GM12878 (cell line): ENCODE results near the gene MYO7B. TPM values are rescaled to one million over a fixed set of nuclear protein-coding genes. Genes with fewer than 3 reads are reported as not detected.

ENCODE experiments used
- ATAC-seq: fragments of 200-7000 bp; cut with Tn5 transposase; 3 replicates; pipeline ENCODE4 v1.9.1; 2020; ENCODE audit warnings: mild to moderate bottlenecking, moderate library complexity
- BruUV-seq: library from RNA; stranded (reverse); fragments of 400-500 nt; replicated peaks from 2 replicates; lab custom pipeline; 2021; lab: Mats Ljungman, UMichigan
- CTCF ChIA-PET: fragments of 300-600 bp; sonication (Branson Sonifier 250); formaldehyde crosslinking; extraction: SDS; loops from one replicate; lab custom pipeline; 2021; ENCODE audit warnings: inconsistent platforms; lab: Yijun Ruan, JAX
- POLR2A ChIA-PET: fragments of 350-600 bp; formaldehyde crosslinking; extraction: SDS; loops from one replicate; lab custom pipeline; 2021; ENCODE audit warnings: inconsistent platforms; lab: Charles Lee
- RAD21 ChIA-PET: fragments of 300-600 bp; sonication (Branson Sonifier 250); formaldehyde crosslinking; loops from one replicate; lab custom pipeline; 2023; ENCODE audit warnings: antibody characterized with exemption; ENCODE audit not compliant: unreplicated experiment; lab: Charles Lee
- SMC1A ChIA-PET: fragments of 300-600 bp; sonication (Branson Sonifier 250); formaldehyde crosslinking; loops from one replicate; lab custom pipeline; 2023; ENCODE audit not compliant: unreplicated experiment, uncharacterized antibody; lab: Charles Lee
- DNase-seq: peaks from one replicate; pipeline ENCODE4 v3.0.0-alpha.2; 2011; ENCODE audit warnings: low read depth, low spot score
- FAIRE-seq: peaks from 3 replicates; lab custom pipeline; 2011; peaks lifted over from hg19 to GRCh38; lab: Jason Lieb, UNC
- H2AFZ ChIP-seq: 2 replicates; pipeline ENCODE4 v1.6.0; 2011; ENCODE audit warnings: low read depth, low read length, control low read depth; ENCODE audit not compliant: control insufficient read depth
- H3K27ac ChIP-seq: 2 replicates; pipeline ENCODE4 v1.5.1; 2011; ENCODE audit warnings: control low read depth; ENCODE audit not compliant: control insufficient read depth, insufficient read depth
- H3K27me3 ChIP-seq, 2 experiments: replicated peaks in 1 of 2; 2 replicates each; pipeline versions ENCODE4 v1.6.0 to v1.6.1; 2011; ENCODE audit warnings: low read length in 1 of 2; ENCODE audit not compliant: control insufficient read depth in 2 of 2, insufficient read depth in 2 of 2
- H3K36me3 ChIP-seq, 2 experiments: 2 replicates each; pipeline ENCODE4 v1.5.1; 2011; ENCODE audit warnings: low read length in 1 of 2; ENCODE audit not compliant: control insufficient read depth in 2 of 2, insufficient read depth in 2 of 2
- H3K4me1 ChIP-seq: 2 replicates; pipeline ENCODE4 v1.6.1; 2011; ENCODE audit warnings: mild to moderate bottlenecking, low read length, moderate library complexity, mixed read lengths; ENCODE audit not compliant: control insufficient read depth, insufficient read depth
- H3K4me2 ChIP-seq: 2 replicates; pipeline ENCODE4 v1.6.0; 2011; ENCODE audit warnings: control low read depth; ENCODE audit not compliant: control insufficient read depth, insufficient read depth
- H3K4me3 ChIP-seq: fragments of 200-600 bp; sonication (generic); 2 replicates; pipeline ENCODE4 v1.5.1; 2016
- H3K79me2 ChIP-seq: 2 replicates; pipeline ENCODE4 v1.6.0; 2011; ENCODE audit warnings: low read length; ENCODE audit not compliant: control insufficient read depth, insufficient read depth
- H3K9ac ChIP-seq: 2 replicates; pipeline ENCODE4 v1.8.0; 2011; ENCODE audit warnings: low read length, control low read depth, mixed read lengths; ENCODE audit not compliant: control insufficient read depth, insufficient read depth
- H3K9me3 ChIP-seq: replicated peaks from 3 replicates; pipeline ENCODE4 v1.5.1; 2011; ENCODE audit warnings: mild to moderate bottlenecking, low read length; ENCODE audit not compliant: control insufficient read depth, insufficient read depth
- H4K20me1 ChIP-seq: 2 replicates; pipeline ENCODE4 v1.6.0; 2011; ENCODE audit not compliant: control insufficient read depth, insufficient read depth
- BHLHE40 ChIP-seq, 2 experiments: fragments of 450-650 bp in 1 of 2; IDR thresholded peaks; 2 replicates each; pipeline ENCODE4 v1.6.1; 2011 to 2017; ENCODE audit warnings: low read depth in 2 of 2, borderline replicate concordance in 1 of 2, improper control_type of control experiment in 1 of 2, low read length in 1 of 2, mild to moderate bottlenecking in 1 of 2
- BMI1 ChIP-seq: fragments of 450-650 bp; IDR thresholded peaks from 2 replicates; pipeline ENCODE4 v1.6.1; 2016; ENCODE audit warnings: mild to moderate bottlenecking, moderate library complexity, borderline replicate concordance
- CHD1 ChIP-seq: IDR thresholded peaks from 2 replicates; pipeline ENCODE4 v1.6.1; 2012; ENCODE audit warnings: low read depth, low read length, improper control_type of control experiment
- E4F1 ChIP-seq: fragments of 450-650 bp; IDR thresholded peaks from 2 replicates; pipeline ENCODE4 v1.6.1; 2018; ENCODE audit warnings: borderline replicate concordance, mild to moderate bottlenecking; ENCODE audit not compliant: partially characterized antibody
- HCFC1 ChIP-seq: fragments of 150-350 bp; IDR thresholded peaks from 2 replicates; pipeline ENCODE4 v1.6.1; 2014; ENCODE audit warnings: low read length
- HDGF ChIP-seq: fragments of 450-650 bp; IDR thresholded peaks from 2 replicates; pipeline ENCODE4 v1.6.1; 2016; ENCODE audit warnings: antibody characterized with exemption
- IKZF1 ChIP-seq: fragments of 450-650 bp; conservative IDR thresholded peaks from 2 replicates; pipeline ENCODE4 v1.6.1; 2017; ENCODE audit warnings: antibody characterized with exemption, mild to moderate bottlenecking
- MLLT1 ChIP-seq: fragments of 450-650 bp; IDR thresholded peaks from 2 replicates; pipeline ENCODE4 v1.6.1; 2016; ENCODE audit warnings: mild to moderate bottlenecking
- NR2C1 ChIP-seq: fragments of 450-650 bp; IDR thresholded peaks from 2 replicates; pipeline ENCODE4 v1.6.1; 2017; ENCODE audit warnings: antibody characterized with exemption, mild to moderate bottlenecking, moderate library complexity
- POLR2A ChIP-seq: IDR thresholded peaks from 2 replicates; pipeline ENCODE4 v1.6.1; 2011; ENCODE audit warnings: low read depth, mild to moderate bottlenecking, low read length
- RELA ChIP-seq: fragments of 450-650 bp; IDR thresholded peaks from 2 replicates; pipeline ENCODE4 v1.8.0; 2014; ENCODE audit warnings: borderline replicate concordance; ENCODE audit not compliant: partially characterized antibody
- SIN3A ChIP-seq: IDR thresholded peaks from 2 replicates; pipeline ENCODE4 v1.6.1; 2012; ENCODE audit warnings: low read depth, low read length, improper control_type of control experiment
- SMC3 ChIP-seq: IDR thresholded peaks from 2 replicates; pipeline ENCODE4 v1.6.1; 2011; ENCODE audit warnings: low read length, improper control_type of control experiment, borderline replicate concordance
- TCF12 ChIP-seq: IDR thresholded peaks from 2 replicates; pipeline ENCODE4 v1.6.1; 2011; ENCODE audit warnings: low read depth, mild to moderate bottlenecking, low read length
- TCF7 ChIP-seq: IDR thresholded peaks from 2 replicates; pipeline ENCODE4 v1.6.1; 2014; ENCODE audit warnings: antibody characterized with exemption, borderline replicate concordance
- WGBS: methylation state at CpG from one replicate; pipeline ENCODE4 v1.1.6; 2016; ENCODE audit warnings: low lambda C conversion rate; ENCODE audit not compliant: insufficient replicate concordance, insufficient coverage; ENCODE audit errors: missing lambda C conversion rate; 5-methylcytosine and 5-hydroxymethylcytosine counted together
- in situ Hi-C: fragments of 300-500 bp; cut with MboI; formaldehyde crosslinking; loops from 9 replicates; pipeline ENCODE4 v1.14.3; 2018; ENCODE audit warnings: mixed read lengths
- intact Hi-C: fragments of 100-400 bp; cut with micrococcal nuclease; formaldehyde crosslinking; loops from one replicate; pipeline ENCODE4 v1.14.2; 2022; ENCODE audit not compliant: unreplicated experiment
- polyA plus RNA-seq, 11 experiments: library from polyadenylated mRNA; depleted of rRNA in 4 of 11; unstranded in 6 of 11; stranded (reverse) in 5 of 11; fragments of >200 nt; fragmentation: Nextera tagmentation in 4 of 11; fragmentation: Illumina TruSeq in 1 of 11; extraction: Ambion mirVana in 4 of 11; extraction: Trizol in 1 of 11; gene quantifications; 1 replicate in 1 of 11; 2 replicates in 10 of 11; pipeline versions ENCODE4 v1.2.1 to v1.2.3, GENCODE V29; 2011 to 2016; ENCODE audit warnings: inconsistent platforms in 2 of 11, missing spikeins in 2 of 11, low read depth in 1 of 11
- total RNA-seq, 4 experiments: library from RNA; depleted of rRNA in 3 of 4; stranded (reverse); fragments of >200 nt in 3 of 4; fragmentation: Illumina TruSeq in 1 of 4; extraction: Trizol in 1 of 4; gene quantifications; 2 replicates each; pipeline versions ENCODE4 v1.2.1 to v1.2.3, GENCODE V29; 2013 to 2021

The MYO7B gene
- total and polyA plus RNA-seq, 10 of the 15 experiments (the other 5 are each of a cell fraction or from before 2014, with no cell fraction given), result 0.08 to 4.8 (median 1.2) TPM

DNA sequence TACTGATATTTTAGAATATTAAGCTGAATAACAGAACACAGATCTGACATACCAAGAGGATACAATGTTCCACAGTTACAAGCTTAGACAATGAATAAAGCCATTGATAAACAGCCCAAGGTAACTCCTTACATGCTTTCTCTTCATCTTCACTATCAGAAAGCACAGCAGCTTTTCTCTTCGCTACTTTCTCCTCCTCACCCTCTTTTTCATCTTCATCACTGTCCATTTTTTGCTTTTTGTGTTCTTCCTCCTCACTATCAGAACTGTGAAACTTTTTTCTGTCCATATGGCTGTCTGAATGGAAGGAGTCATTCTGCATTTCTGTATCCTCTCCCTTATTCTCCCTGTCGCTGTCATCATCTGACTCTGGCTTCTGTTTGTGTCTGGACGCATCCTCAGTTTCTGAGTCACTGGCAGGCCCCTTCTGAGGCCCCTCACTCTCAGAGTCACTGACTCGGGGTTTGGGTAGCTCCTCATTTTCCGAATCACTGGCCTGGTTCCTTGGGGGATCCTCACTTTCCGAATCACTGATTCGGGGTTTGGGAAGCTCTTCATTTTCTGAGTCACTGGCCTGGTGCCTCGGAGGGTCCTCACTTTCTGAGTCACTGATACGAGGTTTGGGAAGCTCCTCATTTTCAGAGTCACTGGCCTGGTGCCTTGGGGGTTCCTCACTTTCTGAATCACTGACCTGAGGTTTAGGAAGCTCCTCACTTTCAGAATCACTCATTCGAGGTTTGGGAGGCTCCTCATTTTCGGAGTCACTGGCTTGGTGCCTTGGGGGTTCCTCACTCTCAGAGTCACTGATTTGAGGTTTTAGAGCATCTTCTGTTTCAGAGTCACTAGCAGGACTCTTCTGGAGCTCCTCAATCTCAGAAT is 30.7 kb upstream of the MYO7B start (continued):
- TF ChIP-seq HDGF, result no peak
- TF ChIP-seq BHLHE40 (IDR thresholded peaks at IDR 0.05; ENCODE audit: borderline replicate concordance in 1 of 2, low read depth in 2 of 2, low read length in 1 of 2), result no peak
- TF ChIP-seq E4F1, result no peak
- TF ChIP-seq IKZF1, result peak; percentile 31; the same call in 1 of the 2 replicates
- no peak for TF ChIP-seq SMC3
- TF ChIP-seq NR2C1, result no peak
- TF ChIP-seq TCF12, result no peak
- no peak for TF ChIP-seq CHD1

DNA sequence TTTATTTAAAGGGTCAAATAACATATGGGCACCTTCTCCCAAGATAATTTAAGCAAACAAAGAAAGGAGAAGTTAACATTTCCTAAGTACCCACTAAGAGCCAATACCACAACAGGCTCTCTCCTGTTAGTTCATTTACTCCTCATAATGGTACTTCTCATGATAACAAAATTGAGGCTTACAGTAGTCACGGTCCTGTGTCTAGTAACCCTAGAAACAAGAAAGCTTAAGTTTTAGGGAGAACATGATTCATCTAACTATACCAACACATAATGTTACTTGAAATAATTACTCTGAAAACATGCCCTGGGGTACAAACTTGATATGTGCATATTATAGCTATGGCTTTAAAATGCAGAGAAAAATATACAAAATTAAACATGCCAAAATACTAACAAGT is 29.0 kb upstream of the MYO7B start:
- H2AFZ ChIP-seq, result no peak overlapping the region
- peaks cover 11 to 13% of the 10 kb centered on the region in 2 experiments for H3K36me3 ChIP-seq
- intact Hi-C loops (no loop called here), in situ Hi-C loops (no loop called here)
- H3K27ac ChIP-seq, result no peak overlapping the region
- TF ChIP-seq RELA (no peak), CHD1 (no peak), TCF7 (no peak), BMI1 (no peak), SIN3A (no peak), HCFC1 (no peak), MLLT1 (no peak), POLR2A (no peak)
- ATAC-seq (no peak), DNase-seq (no peak), FAIRE-seq (no peak)
- WGBS, result 100% methylated on average over 1 of the region's 1 CpG
- no peak overlapping the region for H3K4me2 ChIP-seq
- 0 out of 2 replicates have a peak, but pooled peaks cover 2% of the 10 kb centered on the region for H4K20me1 ChIP-seq
- H3K27me3 ChIP-seq, result no peaks in the 10 kb centered on the region
- H3K9ac ChIP-seq, result no peak overlapping the region
- ChIA-PET POLR2A (no interaction called here), RAD21 (no interaction called here), SMC1A (interaction anchor here (1.3 to 2.4 kb wide), 4 partner anchors 14 to 57 kb away, joined by 3 to 7 read pairs (median 5); partner anchors contain the start of gene IWS1), CTCF (interaction anchor here (0.9 to 1.0 kb wide), 2 partner anchors 31 to 57 kb away, joined by 3 read pairs; no protein-coding TSS in a partner anchor)
- H3K79me2 ChIP-seq, result peaks cover 42% of the 10 kb centered on the region
- no peaks in the 10 kb centered on the region for H3K9me3 ChIP-seq
- no TSS peak for BruUV-seq
- no peak overlapping the region for H3K4me3 ChIP-seq
- H3K4me1 ChIP-seq, result no peaks in the 10 kb centered on the region
